ENCODE results near the gene LMCD1. TPM values are rescaled to one million over a fixed set of nuclear protein-coding genes. Genes with fewer than 3 reads are reported as not detected.

LMCD1 gene
- total RNA-seq, 1 donor from 2014 or later = 13.4 TPM

DNA sequence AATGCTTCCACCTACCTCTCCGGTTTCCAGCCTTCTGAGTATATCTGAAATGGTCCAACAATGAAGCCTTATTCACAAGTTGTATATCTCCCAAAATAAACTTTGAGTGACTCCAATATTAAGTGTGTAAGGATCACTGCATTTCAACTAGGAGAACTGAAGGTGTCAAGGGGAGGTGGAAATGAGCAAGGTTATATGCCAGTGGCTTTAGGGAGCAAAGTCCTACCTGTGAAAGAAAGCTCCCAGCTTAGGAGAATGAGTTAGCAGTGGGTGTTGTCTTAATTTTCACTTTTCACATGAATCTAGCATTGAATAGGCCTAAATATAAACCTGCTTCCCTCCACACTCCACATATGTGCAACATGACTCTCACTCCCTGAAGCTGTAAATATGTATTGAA, 29.0 kb downstream of the LMCD1 start:
- no peak for DNase-seq (ENCODE audit: extremely low read depth, low read depth, low spot score)

- no peak for DNase-seq (ENCODE audit: extremely low read depth, low read depth, low spot score)
Measured at GRCh38 chr3:8532251-8532871, 30.7 kb downstream of the LMCD1 start.

GRCh38 chr3:8536096-8537056, 34.8 kb downstream of the LMCD1 start:
- no peak for DNase-seq (ENCODE audit: extremely low read depth, low read depth, low spot score)

GRCh38 chr3:8537440-8537839, 35.8 kb downstream of the LMCD1 start:
- DNase-seq (ENCODE audit: extremely low read depth, low read depth, low spot score) = no peak

- no peak for DNase-seq (ENCODE audit: extremely low read depth, low read depth, low spot score)
Measured at GRCh38 chr3:8538223-8538622, 36.6 kb downstream of the LMCD1 start.

DNA sequence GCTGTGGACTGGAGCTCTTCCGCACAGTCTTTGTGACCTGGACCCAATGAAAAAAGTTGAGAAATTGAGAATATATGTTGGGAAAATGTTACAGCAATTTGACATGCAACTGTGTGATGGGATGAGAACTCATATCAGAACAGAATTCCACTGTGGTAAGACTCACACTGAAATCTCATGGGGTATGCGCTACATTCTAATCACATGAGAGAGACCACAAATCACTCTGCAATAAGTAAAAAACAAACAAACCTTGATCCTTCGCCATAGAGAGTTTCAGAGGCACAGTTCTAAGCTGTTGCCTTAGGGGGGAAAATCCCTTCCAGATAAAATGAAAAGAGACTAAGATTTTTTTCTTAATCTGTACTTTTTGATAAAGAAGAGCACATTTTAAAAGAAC, 37.3 kb downstream of the LMCD1 start:
- DNase-seq (ENCODE audit: extremely low read depth, low read depth, low spot score) = no peak

- DNase-seq (ENCODE audit: extremely low read depth, low read depth, low spot score) = no peak
Measured at GRCh38 chr3:8539419-8539818, 37.8 kb downstream of the LMCD1 start.

- DNase-seq (ENCODE audit: extremely low read depth, low read depth, low spot score) = no peak
Measured at GRCh38 chr3:8540456-8540855, 38.8 kb downstream of the LMCD1 start.

- DNase-seq (ENCODE audit: extremely low read depth, low read depth, low spot score) = no peak
Measured at GRCh38 chr3:8541486-8541885, 39.9 kb downstream of the LMCD1 start.

DNA sequence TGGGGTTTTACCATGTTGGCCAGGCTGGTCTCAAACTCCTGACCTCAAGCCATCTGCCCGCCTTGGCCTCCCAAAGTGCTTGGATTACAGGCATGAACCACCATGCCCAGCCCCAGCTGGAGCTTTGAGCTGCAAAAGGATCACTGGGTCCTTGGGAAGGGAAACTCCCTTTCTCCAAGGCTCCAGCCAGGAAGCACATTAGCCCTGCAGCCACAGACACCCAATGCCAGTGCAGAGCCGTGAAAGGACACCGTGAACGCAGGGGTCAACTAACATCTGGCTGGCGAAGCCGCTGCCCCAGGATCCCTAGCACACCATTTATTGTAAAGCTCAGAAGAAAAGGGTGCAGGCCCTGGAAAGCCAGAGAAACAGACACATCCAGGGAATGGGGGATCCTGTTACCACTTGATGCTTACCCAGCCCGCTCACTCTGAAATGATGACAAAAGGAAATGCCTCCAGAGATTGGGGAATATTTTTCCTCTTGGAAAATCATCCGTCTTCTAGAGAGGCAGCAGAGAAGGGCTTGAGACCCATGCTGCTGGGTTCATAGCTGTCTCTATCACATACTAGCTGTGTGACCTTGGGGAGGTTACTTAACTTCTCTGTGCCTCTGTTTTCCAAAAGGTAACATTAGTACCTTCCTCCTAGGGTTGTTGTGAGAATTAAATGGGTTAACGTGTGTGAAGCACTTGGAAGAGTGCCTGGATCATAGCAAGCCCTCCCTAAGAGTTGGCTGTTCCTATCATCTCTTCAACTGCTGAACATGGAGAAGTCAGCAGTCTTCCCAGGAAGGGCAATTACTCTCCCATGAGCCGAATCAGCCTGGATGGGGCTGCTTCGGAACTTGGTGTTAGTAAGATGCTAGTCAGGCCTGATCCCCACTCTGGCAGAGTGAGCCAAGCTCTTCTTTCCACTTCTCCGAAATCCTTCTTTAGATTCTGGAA, 40.8 kb downstream of the LMCD1 start:
- DNase-seq (ENCODE audit: extremely low read depth, low read depth, low spot score) = no peak

DNA sequence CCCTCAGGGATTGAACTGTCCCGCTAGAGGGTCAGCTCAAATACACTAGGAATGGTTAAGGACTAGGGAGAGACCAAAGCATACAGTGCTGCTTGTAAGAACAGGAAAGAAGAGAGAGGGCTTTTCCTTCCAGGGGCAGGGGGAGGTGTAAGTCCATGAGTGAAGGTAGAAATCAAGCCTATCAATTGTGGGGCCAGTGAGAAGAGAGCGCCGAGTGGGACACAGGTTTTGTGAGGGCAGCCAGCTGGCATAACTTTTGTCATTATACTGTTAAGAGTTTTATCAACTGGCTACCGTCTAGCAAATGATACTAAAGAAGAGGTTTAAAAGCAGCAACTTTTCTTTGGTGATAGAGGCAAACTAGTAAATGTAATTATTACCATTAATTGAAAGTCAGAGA, 45.0 kb downstream of the LMCD1 start:
- DNase-seq (ENCODE audit: extremely low read depth, low read depth, low spot score) = no peak

GRCh38 chr3:8548502-8549275, 47.1 kb downstream of the LMCD1 start:
- no peak for DNase-seq (ENCODE audit: extremely low read depth, low read depth, low spot score)

- no peak for DNase-seq (ENCODE audit: extremely low read depth, low read depth, low spot score)
Measured at GRCh38 chr3:8549354-8549753, 47.7 kb downstream of the LMCD1 start.

DNA sequence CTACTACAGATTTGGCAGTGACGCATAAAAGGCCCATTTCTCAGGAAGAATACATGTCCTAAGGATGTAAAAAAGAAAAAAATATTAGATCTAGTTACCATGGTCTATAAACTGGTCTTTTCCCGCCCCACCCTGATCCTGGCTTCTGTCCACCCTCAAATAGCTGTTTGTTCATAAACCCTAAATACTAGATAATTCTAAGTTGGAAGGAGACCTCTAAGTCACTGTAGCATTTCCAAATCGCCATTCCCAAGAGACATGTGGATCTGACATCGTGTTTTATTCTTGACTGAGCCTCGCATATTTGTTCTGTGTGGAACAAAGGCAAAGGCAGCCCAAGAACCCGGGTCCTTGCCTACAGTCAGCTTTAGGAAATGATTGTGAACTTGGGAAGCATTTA, 49.0 kb downstream of the LMCD1 start:
- no peak for DNase-seq (ENCODE audit: extremely low read depth, low read depth, low spot score)

- no peak for DNase-seq (ENCODE audit: extremely low read depth, low read depth, low spot score)
Measured at GRCh38 chr3:8552223-8552762, 50.7 kb downstream of the LMCD1 start.

DNA sequence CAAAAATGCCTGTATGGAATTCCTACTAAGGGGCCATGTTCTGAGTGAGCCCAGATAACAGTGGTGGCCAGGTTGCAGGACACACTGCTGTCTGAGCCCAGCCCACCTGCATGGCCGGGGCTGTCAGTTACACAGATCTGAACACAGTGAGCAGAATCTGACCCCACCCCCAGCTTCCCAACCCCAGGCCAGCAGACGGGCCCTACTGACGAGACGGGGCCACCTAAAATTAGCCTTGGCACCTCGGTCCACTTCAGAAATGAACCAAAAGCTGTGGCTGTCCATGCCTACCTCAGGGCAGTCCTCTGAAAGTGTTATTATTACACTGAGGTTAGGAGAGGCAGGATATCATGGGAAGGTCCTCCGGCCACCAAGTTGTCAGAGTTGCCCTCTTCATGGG, 51.8 kb downstream of the LMCD1 start:
- DNase-seq (ENCODE audit: extremely low read depth, low read depth, low spot score) = no peak

DNA sequence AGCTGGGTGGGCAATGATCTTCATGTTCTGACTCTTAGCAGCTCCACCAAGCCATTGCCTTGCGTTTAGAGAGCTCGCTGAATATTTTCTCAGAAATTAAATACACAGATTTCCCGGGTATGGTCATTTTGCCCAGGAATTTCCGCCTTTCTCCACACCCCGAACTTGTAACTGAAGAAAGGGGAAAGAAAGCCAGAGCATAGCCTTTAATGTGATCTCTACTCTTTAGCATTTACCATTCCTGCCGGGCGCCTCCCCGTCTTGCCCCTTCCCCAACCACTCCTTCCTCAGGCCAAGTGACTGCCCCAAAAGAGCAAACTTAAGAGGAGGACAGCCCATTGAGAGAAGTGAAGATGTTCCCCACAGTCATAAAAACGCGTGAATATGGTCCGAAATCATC, 53.1 kb downstream of the LMCD1 start:
- no peak for DNase-seq (ENCODE audit: extremely low read depth, low read depth, low spot score)

DNA sequence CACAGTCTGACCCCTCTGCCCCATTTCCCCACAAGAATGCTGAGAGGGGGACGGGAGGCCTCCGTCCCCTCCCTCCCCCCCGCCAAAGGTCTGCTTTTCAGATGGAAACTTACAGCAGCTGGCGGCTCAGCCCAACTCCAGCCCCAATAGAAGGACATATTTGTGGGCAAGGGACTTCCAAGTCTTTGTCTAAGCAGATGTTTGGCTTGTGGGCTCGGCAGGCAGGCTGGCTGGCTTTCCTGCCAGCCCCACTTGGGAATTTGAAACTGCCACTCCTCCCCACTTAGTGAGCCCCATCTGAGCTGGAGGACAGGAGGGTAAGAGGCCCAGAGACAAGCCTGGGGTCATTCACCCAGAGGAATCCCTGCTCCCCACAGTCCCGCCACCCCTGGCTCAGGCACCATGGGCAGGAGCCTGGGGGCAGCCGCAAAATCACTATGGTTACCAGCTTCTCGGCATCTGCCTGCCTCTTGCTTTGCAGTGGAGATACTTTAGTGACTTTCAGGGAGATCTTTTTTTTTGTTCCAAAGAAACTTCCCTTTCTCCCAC, 53.6 kb downstream of the LMCD1 start:
- DNase-seq (ENCODE audit: extremely low read depth, low read depth, low spot score) = no peak

GRCh38 chr3:8555725-8556472, 54.3 kb downstream of the LMCD1 start:
- DNase-seq (ENCODE audit: extremely low read depth, low read depth, low spot score) = no peak

Data from glomerular endothelial cell (primary cell).